ENCODE results near the gene SDHAF1.
"Not testable (repeated sequence)": the region's sequence is repeated elsewhere in the genome, so short reads cannot be mapped to it uniquely, and the experiment has no call there.

SDHAF1 gene

GRCh38 chr19:36031308-36031707 lies 36.3 kb downstream of the SDHAF1 start:
- H3K4me3 ChIP-seq (ENCODE audit: low read depth, low read length) = no peak overlapping the region
- no peaks in the 10 kb centered on the region for H3K36me3 ChIP-seq
- H3K4me1 ChIP-seq = peaks cover 9% of the 10 kb centered on the region; the same call in 1 of the 2 replicates
- no peaks in the 10 kb centered on the region for H3K27me3 ChIP-seq
- no peaks in the 10 kb centered on the region for H3K9me3 ChIP-seq
- TF ChIP-seq CTCF (IDR thresholded peaks at IDR 0.05; ENCODE audit: low read depth, low read length) = no peak
- DNase-seq = no peak

GRCh38 chr19:36032251-36033104 lies 37.5 kb downstream of the SDHAF1 start, which contains the start of gene CLIP3:
CLIP3 (minus strand) TSS chr19:36032873; CDS start chr19:36032357, 516 bp downstream.
- TF ChIP-seq CTCF (IDR thresholded peaks at IDR 0.05; ENCODE audit: low read depth, low read length) = no peak
- Histone ChIP-seq H3K9me3 (no peaks in the 10 kb centered on the region), H3K4me1 (peaks cover 9% of the 10 kb centered on the region; the same call in 1 of the 2 replicates), H3K27me3 (no peaks in the 10 kb centered on the region), H3K36me3 (no peaks in the 10 kb centered on the region), H3K4me3 (ENCODE audit: low read depth, low read length) (peak within 1 kb of the TSS; percentile 77)
- peak; percentile 86 for DNase-seq

GRCh38 chr19:36040495-36040894 lies 45.5 kb downstream of the SDHAF1 start:
- Histone ChIP-seq H3K9me3 (no peaks in the 10 kb centered on the region), H3K27me3 (no peaks in the 10 kb centered on the region), H3K36me3 (0 out of 2 replicates have a peak, but pooled peaks cover 2% of the 10 kb centered on the region), H3K4me1 (peaks cover 3% of the 10 kb centered on the region; the same call in 1 of the 2 replicates), H3K4me3 (ENCODE audit: low read depth, low read length) (no peak overlapping the region)
- DNase-seq = no peak
- TF ChIP-seq CTCF (IDR thresholded peaks at IDR 0.05; ENCODE audit: low read depth, low read length) = no peak

- not testable (repeated sequence) for H3K9me3 ChIP-seq; DNase-seq; H3K27me3 ChIP-seq; H3K4me1 ChIP-seq; H3K36me3 ChIP-seq; H3K4me3 ChIP-seq (ENCODE audit: low read depth, low read length)
These were observed 46.1 kb downstream of the SDHAF1 start for GRCh38 chr19:36041092-36041491.

- no peak for DNase-seq
- H3K36me3 ChIP-seq = peaks cover 2% of the 10 kb centered on the region; the same call in 1 of the 2 replicates
- no peaks in the 10 kb centered on the region for H3K4me1 ChIP-seq
- TF ChIP-seq CTCF (IDR thresholded peaks at IDR 0.05; ENCODE audit: low read depth, low read length) = no peak
- H3K4me3 ChIP-seq (ENCODE audit: low read depth, low read length) = no peak overlapping the region
- H3K27me3 ChIP-seq = no peaks in the 10 kb centered on the region
- no peaks in the 10 kb centered on the region for H3K9me3 ChIP-seq
These were observed 46.8 kb downstream of the SDHAF1 start for GRCh38 chr19:36041831-36042230.

GRCh38 chr19:36043952-36044351 lies 49.0 kb downstream of the SDHAF1 start:
- Histone ChIP-seq H3K27me3 (no peaks in the 10 kb centered on the region), H3K36me3 (peaks cover 2% of the 10 kb centered on the region; the same call in 1 of the 2 replicates), H3K4me3 (ENCODE audit: low read depth, low read length) (no peak overlapping the region), H3K9me3 (no peaks in the 10 kb centered on the region), H3K4me1 (no peaks in the 10 kb centered on the region)
- DNase-seq = no peak
- no peak for TF ChIP-seq CTCF (IDR thresholded peaks at IDR 0.05; ENCODE audit: low read depth, low read length)
